Suppressor macrophage (primary cell): ENCODE results near the gene MTMR12.

Source experiments
- DNase-seq, 4 experiments: peaks; one replicate each; pipeline ENCODE4 v3.0.0-alpha.2; 2020 to 2022

MTMR12 gene

GRCh38 chr5:32274548-32275395 lies 38.0 kb downstream of the MTMR12 start:
- no peak for DNase-seq

GRCh38 chr5:32273821-32274220 lies 38.9 kb downstream of the MTMR12 start:
- no peak for DNase-seq

- no peak for DNase-seq
These were observed 40.0 kb downstream of the MTMR12 start for GRCh38 chr5:32272746-32273145.

GRCh38 chr5:32270946-32271345 lies 41.8 kb downstream of the MTMR12 start:
- DNase-seq = no peak

DNA sequence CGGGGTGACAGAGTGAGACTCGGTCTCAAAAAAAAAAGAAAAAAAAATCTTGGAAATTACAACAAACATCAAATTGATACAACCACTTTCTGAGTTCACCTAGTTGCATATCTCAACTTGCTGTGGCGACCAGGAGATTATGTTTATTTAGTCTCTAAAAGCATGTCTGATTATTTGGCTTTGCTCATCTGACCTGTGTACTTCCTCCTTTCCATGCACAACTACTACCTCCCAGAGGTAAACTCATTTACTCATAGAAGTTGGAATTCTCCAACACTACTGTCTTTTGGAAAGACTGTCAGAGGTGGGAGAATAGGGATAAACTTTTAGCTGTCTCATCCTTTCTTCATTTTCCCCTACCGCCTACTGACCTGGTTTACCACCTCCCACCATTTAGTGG lies 42.6 kb downstream of the MTMR12 start:
- DNase-seq = no peak

DNA sequence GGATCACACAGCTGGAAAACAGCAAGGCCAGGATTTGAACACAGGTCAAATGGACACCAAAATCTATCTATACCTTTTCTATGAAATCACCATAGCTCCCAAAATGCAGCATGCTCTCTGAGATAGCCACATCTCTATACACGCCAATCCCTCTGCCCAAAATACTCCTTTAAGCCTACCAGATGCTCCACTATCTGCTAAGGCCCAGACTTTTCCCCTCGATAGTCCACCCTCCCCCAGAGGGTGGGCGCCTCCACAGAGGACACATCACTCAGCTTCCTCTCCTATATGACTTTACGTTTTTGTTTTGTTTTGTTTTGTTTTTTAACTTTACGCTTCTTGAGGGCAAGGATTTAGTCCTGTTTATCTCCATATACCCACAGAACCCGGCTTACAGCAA lies 46.8 kb downstream of the MTMR12 start:
- no peak for DNase-seq

GRCh38 chr5:32264957-32265572 lies 47.7 kb downstream of the MTMR12 start:
- DNase-seq = no peak

DNA sequence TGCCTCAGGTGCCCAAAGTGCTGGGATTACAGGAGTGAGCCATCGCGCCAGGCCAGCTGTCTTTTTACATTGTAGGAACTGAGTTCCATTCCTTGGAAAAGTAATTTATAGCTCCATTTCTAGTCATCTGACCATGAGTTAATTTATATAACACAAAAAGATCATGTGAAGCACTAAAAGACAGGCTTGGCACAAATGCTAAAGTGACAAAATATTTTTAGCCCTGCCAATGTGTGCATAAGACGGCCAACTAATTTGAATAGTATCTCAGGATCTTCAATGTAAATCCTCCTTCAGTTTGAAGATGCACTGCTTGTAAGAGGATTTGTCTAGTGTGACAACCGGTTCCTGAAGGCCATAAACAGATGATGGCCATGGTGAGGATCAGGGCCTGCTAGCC lies 49.1 kb downstream of the MTMR12 start:
- no peak for DNase-seq

DNA sequence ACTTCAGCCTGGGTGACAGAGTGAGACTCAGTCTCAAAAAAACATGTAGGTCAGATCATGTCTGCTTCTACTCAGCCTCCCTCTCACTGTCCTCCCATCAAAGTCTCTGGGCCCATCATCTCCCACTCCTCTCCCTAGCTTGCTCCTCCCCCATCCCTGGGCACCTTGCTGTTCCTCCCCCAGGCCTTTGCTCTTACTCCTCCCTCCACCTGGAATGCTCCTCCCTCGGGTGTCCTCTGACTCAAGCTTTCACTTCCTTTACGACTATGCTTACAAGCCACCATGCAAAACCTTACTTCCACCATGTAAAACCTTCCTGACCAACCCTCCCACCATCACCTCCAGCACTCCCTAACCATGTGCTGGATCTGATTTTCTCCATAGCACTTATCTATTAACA lies 51.5 kb downstream of the MTMR12 start:
- DNase-seq = peak in 1 of 4 experiments; percentile 16

- DNase-seq = no peak
These were observed 53.7 kb downstream of the MTMR12 start for GRCh38 chr5:32259033-32259432.

DNA sequence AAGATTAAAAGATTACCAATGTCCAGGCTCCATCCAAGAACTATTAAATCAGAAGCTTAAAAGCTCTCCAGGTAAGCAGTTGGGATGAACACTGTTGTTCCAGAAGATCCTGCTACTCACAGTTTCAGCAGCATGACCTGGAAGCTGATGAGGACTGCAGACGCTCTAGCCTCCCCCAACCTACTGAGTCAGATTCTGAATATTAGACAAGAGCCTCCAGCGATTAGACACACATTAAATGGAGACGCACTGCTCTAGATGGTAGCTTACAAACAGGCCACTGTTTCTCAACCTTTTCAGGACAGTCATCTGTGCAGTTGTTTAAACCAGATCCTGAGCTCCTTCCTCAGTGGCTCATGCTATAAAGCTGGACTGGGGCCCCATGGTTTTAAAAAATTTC lies 54.3 kb downstream of the MTMR12 start:
- DNase-seq = no peak

DNA sequence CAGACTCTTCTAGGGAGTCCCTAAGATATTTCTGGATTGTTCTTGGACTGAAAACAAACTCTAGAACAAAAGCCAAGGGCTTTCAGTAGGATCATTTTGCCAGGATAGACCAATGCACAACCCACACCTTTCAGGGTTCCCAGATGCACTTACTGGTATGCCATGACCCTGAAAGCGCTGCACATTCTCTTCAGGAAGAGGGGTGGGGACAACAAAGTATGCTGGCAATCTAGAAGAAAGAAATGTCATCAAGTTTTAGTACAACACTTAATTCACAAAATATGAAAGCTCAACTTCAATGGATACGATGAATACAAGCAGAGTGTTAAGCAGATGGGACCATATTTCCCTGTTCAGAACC lies 57.2 kb downstream of the MTMR12 start:
- no peak for DNase-seq

DNA sequence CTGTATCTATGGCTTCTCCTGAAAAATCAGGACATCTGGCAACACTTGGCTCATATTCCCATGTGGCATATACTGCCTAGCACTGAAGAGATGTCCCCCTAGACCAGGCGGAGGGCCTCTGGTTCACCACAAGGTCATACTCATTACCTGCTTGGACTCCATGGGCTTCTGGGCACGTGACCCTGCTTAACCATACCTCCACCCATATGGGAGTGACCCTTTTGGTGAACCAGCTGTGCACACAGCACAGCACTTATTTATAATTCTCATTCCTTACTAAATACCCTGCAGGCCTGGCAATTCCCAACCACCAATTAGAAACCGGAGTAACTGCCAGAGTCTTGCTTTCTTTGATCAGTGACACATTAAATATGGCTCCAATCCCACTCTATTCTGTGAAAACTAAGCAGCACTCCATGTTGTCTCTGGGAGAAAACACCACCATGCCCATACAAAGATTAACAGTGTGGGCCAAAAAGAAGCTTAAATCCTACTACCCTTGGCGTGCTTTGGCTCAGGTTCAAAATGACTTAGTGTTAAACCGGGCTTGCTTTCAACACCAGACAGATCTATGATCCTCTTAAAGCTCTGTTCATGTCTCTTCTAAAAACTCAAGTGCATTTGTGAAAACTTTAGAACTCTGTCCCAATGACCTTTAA lies 57.7 kb downstream of the MTMR12 start:
- no peak for DNase-seq

GRCh38 chr5:32251871-32252458 lies 60.8 kb downstream of the MTMR12 start:
- DNase-seq = no peak

DNA sequence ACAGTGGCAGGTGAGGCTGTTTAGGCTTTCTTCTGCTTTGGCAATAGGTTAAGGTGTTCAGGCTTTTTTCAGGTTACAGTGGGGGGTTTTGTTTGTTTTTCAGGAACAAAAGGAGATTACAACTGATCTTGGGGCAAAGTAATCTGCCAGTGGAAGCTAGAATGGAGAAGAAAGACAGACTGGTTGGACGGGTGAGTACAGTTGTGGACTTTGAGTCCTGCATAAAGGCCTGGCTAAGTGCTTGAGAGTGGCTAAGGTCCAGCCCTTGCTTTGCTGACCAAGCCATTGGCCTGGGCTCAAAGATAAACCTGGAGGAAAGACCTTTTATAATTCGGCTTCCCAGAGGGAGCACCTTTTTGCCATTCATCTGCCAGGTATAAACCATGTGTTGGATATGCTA lies 63.1 kb downstream of the MTMR12 start:
- no peak for DNase-seq

DNA sequence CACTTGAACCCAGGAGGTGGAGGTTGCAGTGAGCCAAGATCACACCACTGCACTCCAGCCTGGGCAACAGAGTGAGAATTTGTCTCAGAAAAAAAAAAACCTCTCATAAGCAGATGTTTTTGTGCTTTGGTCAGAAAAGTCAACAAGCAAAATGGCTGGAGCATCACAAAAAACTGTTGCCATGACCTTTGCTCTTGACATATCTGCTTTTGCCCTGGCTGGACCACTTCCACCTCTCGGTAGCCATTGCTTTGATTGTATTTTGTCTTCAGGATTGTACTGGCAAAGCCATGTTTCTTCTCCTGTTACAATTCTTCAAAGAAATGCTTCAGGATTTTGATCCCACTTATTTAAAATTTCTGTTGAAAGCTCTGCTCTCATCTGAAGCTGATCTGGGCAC lies 67.0 kb downstream of the MTMR12 start:
- no peak for DNase-seq

DNA sequence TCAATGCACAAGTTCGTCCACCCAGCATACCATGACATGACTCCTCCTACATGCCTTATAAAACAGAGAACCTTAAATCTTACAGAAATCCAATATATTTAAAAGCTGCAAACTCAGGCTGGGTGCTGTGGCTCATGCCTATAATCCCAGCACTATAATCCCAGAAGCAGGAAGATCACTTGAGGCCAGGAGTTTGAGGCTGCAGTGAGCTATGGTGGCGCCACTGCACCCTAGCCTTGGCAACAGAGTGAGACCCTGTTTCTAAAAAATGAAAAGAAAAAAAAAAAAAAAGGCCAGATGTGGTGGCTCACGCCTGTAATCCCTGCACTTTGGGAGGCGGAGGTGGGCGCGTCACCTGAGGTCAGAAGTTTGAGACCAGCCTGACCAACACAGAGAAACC lies 68.7 kb downstream of the MTMR12 start:
- no peak for DNase-seq

DNA sequence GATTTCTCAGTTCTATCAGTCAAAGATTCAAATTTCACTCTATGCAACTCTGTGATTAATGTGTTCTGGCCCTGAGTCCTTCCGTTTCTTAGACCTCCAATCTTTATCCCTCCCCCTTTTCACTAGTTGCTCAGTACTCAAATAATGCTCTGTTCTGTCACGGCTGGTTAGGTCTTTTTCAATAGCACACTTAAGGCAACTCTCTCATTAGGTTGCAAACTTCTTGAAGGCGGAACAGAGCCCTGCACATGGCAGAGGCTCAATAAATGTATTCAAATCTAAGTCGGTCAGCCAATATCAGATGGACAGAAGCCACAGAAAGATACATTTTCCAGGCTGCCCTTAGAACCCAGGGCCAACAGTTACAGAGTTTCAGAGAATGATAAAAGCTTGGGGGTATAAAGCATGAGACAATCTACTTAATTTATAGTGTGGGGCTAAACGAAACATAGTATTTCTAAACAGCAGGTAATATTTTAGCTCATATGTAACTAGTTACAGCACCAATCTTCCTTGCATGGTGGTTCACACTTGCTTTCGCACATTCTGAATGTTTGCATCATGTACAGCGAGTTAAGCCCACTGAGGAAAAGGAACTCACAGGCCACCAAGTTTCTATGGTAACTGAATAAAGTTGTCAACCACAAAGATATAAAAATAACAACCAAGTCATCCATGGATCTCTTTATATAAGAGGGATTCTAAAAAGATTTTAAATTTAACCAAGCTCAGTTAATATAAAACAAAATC lies 71.5 kb downstream of the MTMR12 start:
- DNase-seq = no peak

GRCh38 chr5:32239385-32239784 lies 73.4 kb downstream of the MTMR12 start:
- no peak for DNase-seq

- peak; percentile 71 to 87 (median 85) for DNase-seq
These were observed 78.9 kb downstream of the MTMR12 start for GRCh38 chr5:32233696-32234447.

GRCh38 chr5:32233220-32233695 lies 79.5 kb downstream of the MTMR12 start:
- DNase-seq = peak in 2 of 4 experiments; percentile 17 to 26
